HG03095 (cell line): Measurements from ENCODE around the gene CRADD.
"Not testable (repeated sequence)": the region's sequence is repeated elsewhere in the genome, so short reads cannot be mapped to it uniquely, and the experiment has no call there.

Experiments
- ATAC-seq: cut with Tn5 transposase; IDR thresholded peaks from one replicate; pipeline ENCODE4 v1.9.1; 2021; ENCODE audit warnings: moderate library complexity; ENCODE audit not compliant: unreplicated experiment

The CRADD gene

DNA sequence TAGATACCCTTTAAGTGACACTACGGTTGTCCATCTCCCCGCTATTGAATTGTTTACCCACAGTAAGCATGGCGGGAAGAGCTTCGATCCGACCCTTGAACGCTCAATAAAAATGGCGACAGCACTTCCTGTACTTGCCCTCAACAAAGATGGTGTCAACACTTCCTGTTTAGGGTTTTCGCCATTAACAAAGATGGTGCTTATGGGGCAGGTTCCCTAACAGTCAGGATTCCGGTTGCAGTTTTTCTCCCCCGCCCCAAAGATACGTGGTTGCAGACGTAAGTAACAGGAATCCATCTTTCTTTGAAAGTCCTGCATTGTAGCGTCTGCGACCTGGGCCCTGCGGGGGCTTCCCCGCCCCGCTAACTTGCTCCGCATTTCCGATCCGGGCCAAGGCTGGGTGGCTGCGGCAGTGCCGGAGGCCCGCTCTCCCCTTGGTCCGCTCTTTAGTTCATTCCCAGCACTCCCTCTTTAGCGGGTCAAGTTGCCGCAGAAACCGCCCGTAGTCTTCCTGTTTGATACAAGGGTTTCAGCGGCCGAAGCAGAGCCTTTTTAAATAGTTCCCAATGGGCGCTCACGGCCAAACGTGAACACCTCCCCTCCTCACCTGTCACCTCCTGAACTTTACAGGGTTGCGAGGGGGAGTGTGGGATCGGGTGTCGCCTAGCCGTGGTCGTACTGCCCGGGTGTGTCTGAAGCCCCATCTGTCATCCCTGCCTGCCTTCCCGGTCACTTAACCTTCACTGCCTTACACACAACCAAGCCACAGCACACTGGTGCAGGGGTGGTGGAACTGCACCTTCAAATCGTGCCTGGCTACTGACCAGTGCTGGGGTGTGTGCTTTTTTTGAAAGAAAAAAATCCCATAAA, at the start of gene CRADD:
TSS of gene CRADD (plus strand) at position 181 of the 870 bp plus-strand sequence.
- peak; percentile 90 for ATAC-seq

DNA sequence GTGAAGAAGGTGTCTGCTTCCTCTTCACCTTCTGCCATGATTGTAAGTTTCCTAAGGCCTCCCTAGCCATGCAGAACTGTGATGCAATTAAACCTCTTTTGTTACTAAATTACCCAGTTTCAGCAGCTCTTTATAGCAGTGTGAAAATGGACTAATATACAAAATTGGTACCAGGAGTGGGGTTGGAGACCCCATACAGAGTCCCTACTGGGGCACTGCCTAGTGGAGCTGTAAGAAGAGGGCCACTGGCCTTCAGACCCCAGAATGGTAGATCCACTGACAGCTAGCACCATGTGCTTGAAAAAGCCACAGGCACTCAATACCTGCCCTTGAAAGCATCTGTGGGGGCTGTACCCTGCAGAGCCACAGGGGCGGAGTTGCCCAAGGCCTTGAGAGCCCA, 44.8 kb upstream of the CRADD start:
- ATAC-seq, result no peak

- ATAC-seq, result no peak
These were observed 42.8 kb upstream of the CRADD start for GRCh38 chr12:93634416-93634815.

GRCh38 chr12:93636708-93637107, 40.5 kb upstream of the CRADD start:
- ATAC-seq, result no peak

- ATAC-seq, result no peak
These were observed 39.1 kb upstream of the CRADD start for GRCh38 chr12:93638095-93638494.

DNA sequence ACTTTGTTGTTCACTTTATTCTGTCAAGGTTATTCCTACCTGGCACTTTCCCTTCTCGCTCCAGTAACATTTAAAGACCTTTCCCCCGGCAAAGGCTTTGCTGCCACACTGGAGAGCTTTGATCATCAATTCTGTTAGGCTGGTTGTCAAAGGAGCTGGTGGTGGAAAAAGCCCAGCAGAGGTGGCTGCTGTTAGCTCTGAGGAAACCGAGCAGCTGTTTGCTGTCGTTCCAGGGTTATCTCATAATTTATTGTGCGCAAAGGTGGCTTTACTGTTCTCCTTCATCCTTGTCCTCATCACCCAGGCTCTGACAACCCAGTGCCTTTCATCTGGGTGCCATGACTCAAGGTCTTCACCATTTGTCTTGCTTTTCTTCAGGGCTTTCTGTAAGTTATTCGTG, 38.2 kb upstream of the CRADD start:
- no peak for ATAC-seq

GRCh38 chr12:93639406-93639805, 37.8 kb upstream of the CRADD start:
- ATAC-seq, result no peak

- not testable (repeated sequence) for ATAC-seq
These were observed 35.8 kb upstream of the CRADD start for GRCh38 chr12:93641380-93641779.

DNA sequence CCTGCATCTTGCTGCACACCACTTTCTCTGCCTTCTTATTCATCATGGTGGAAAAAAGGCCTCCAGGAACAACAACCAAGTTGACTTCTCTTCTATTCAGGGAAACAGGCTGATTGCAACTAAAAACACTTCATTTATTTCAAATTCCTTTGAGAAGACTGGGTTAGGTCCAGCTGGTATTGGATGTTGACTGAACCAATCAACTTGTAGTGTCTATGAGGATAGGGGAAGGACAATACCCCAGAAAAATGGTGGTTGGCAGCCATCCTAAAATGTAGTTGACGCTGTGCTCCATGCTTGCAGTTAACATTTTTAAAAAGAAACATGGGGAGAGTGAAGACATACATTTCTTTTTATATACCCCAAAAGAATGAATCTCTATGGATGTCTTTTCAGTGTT, 34.4 kb upstream of the CRADD start:
- ATAC-seq, result no peak

DNA sequence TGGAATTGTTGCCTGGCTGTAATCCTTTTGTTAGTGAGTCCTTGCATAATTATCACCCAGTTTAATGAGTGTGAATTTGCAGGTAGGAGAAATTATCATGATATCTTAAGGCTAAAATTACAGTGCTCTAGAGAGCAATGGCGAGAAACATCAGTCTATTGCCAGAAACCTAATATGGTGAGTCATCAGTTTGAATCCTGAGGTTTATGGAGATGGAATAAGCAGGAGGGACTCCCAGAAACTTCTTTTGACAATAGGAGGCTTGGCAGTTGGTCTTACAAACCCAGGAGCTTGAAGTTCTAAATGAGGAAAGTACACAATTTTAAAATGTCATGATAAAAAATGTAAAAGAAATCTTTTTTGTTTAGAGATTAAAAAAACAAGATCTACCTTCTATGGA, 31.5 kb upstream of the CRADD start:
- no peak for ATAC-seq

- no peak for ATAC-seq
These were observed 26.5 kb upstream of the CRADD start for GRCh38 chr12:93650626-93651025.

DNA sequence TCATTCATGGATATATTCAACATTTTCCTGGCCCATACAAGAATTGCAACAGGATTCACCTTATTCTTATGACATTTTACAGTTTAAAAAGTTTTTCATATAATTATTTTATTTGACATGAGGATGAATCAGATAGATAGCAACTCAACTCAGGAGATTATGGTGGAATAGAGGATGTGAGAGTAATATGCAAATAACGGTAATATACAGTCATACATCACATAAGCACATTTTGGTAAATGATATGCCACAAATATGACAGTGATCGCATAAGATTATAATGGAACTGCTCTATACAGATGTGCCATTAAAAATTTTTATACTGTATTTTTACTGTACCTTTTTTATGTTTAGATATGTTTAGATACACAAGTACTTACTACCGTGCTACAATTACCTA, 24.1 kb upstream of the CRADD start:
- ATAC-seq, result no peak

GRCh38 chr12:93653712-93654111, 23.5 kb upstream of the CRADD start:
- ATAC-seq, result no peak

GRCh38 chr12:93654421-93654820, 22.8 kb upstream of the CRADD start:
- ATAC-seq, result no peak

DNA sequence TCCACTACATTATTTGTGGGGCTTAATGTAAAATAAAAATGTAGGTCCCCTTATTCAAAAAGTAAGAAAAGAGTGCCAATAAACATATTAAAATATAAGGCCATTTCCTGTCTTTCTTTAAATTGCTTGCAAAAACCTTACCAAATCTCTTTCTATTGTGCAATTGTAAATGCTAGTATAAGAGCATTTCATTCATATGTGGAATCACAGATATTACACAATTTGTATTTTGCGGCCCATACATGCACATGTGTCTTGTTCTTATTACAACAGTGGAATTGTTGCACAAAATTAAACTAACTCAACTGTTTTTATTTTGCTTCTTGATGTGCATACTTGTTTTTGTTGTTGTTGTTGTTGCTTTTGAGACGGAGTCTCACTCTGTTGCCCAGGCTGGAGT, 20.1 kb upstream of the CRADD start:
- no peak for ATAC-seq

DNA sequence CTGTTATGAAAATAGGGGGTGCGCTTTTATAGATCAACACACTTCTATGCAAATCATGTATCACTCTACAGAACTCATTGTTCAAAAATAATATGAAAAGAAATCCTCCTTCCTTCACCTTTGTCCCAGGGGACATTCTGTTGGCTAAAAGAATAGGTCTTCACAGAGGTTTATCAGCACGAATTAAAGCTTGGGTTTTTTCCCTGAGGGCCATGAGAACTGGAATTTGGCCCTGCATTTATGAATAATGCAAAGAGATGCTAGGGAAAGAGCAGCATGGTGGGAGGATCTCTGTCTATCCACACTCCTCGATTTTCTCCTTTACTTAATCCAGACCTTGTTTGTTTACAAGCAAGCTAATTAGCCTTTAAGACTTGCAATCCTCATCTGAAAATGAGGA, 16.2 kb upstream of the CRADD start:
- no peak for ATAC-seq

DNA sequence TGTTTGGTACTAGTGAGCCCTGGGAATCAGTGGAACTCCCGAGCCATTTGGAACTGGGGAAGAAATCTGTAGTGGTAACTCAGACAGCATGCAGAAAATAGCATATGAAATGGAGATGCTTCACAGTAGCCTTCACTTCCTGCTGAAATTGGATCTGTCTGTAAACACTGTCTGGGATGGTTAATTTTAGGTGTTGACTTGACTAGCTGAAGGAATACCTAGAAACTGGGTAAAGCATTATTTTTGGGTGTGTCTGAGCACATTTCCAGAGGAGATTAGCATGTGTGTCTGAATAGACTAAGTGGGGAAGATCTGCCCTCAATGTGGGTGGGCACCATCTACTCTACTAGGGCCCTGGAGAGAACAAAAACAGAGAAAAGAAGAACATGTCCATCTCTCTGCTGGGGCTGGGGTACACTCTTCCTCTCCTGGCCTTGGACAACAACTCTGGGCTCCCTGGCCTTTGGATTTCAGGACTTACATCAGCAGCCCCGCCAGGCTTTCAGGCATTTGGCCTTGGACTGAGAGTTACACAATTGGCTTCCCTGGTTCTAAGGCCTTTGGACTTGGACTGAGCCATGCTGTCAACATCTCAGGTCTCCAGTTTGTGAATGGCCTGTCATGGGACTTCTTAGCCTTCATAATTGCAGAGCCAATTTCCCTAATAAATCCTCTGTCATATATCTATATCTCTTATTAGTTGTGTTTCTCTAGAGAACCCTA, 14.0 kb upstream of the CRADD start:
- no peak for ATAC-seq

- no peak for ATAC-seq
These were observed 13.5 kb upstream of the CRADD start for GRCh38 chr12:93663729-93664084.

DNA sequence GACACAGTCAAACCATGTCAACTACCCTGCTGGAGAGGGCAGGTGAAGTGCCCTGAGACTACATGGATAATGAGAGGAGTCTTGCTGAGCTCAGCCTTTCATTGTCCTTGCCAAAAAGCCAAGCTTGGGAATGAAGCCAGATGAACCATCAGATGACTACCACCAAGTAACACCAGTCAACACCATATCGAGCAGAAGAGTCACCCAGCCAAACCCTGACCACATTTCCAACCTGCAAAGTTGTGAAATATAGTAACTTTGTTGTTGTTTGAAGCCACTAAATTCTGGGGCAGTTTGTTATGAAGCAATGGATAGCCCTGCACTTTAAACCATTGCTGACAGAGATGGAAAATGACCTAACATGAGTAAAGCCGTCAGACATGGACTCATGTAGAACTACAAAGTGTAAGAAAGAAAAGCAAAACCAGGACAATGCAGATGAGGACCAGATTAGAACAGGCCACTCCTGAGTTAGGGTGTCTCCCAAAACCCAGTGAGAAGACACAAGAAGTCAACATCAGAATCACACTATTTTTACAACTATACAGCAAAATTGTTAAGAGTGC, 12.5 kb upstream of the CRADD start:
- ATAC-seq, result no peak

DNA sequence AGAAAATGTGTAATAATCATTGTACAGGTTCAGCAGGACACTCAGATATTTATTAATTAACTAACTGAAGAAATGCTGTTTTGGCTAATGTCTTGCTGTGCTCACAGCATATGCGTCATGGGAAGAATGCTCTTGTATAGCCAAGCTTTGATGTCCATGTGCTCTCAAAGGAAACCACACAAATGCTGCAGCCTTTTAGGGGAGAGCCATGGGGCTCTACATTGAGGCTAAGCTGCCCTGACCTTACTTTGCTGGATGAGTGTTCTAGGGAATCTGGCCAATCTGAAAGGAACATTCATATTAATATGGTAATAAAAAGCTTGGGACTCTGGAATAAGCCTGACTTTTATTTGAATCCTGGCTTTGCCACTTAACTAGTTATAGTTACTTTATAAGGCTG, 9.5 kb upstream of the CRADD start:
- no peak for ATAC-seq

DNA sequence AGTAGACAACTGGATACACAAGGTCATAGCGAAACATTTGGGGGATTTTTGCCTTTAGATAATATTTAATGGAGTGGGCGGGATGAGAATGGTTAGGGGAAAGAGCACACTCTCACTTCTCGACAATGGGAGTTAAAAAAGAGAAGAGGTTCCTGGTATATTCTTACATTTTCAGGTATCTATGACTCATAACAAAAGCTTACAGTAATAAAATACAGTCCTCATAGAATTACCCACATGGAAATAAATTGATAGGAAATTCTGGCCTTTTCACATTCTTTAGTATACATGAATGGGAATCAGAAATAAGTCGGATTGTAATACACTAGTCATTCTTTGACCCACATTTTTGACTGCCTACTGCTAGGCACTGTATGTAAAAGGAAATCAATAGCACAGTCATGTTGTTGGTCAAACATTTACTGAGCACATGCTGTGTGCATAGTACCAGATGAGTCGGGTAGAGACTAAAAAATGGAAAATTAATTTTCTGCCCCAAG, 8.2 kb upstream of the CRADD start:
- ATAC-seq, result peak; percentile 83

- no peak for ATAC-seq
These were observed 7.7 kb upstream of the CRADD start for GRCh38 chr12:93669452-93669851.
